IPS-20b (cell line): ENCODE results near the gene RAD18.

ENCODE experiments used
- H3K27ac ChIP-seq: one replicate; pipeline ENCODE4 v1.5.1; 2013; ENCODE audit warnings: low read length
- H3K27me3 ChIP-seq: 2 replicates; pipeline ENCODE4 v1.6.1; 2013; ENCODE audit warnings: mild to moderate bottlenecking, low read length, inconsistent platforms; ENCODE audit not compliant: insufficient read depth
- H3K36me3 ChIP-seq: 2 replicates; pipeline ENCODE4 v1.6.1; 2013; ENCODE audit warnings: low read depth, mild to moderate bottlenecking, inconsistent platforms, low read length, moderate library complexity; ENCODE audit not compliant: insufficient read depth
- H3K4me1 ChIP-seq: 2 replicates; pipeline ENCODE4 v1.6.1; 2013; ENCODE audit warnings: mild to moderate bottlenecking, control low read depth, inconsistent platforms, low read length, moderate library complexity; ENCODE audit not compliant: insufficient read depth
- H3K4me3 ChIP-seq: 2 replicates; pipeline ENCODE4 v1.5.1; 2013; ENCODE audit warnings: mild to moderate bottlenecking, low read length, inconsistent platforms
- H3K9ac ChIP-seq: 2 replicates; pipeline ENCODE4 v1.6.1; 2013; ENCODE audit warnings: low read depth, mild to moderate bottlenecking, inconsistent platforms, low read length, moderate library complexity
- H3K9me3 ChIP-seq: 2 replicates; pipeline ENCODE4 v1.6.1; 2013; ENCODE audit warnings: mild to moderate bottlenecking, low read depth, low read length, inconsistent platforms; ENCODE audit not compliant: insufficient read depth

Gene RAD18

DNA sequence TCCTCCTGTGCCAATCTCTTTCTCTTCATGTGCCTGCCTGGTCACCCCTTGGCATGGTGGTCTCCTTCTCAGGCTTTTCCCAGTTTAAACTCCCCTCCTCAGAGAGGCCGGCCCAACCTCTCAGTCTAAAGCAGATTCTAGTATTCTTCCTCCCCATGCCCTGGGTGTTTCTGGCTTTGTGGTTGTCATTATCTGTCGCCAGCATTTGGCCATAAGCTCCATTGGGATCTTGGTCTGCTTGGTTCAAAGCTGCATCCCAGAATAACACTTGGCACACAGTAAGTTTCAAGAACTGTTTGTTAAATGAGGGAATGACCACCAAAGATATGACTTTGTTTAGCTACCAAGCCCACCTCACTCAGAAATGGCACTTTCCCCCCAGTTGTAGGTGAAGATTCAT is 11.2 kb upstream of the RAD18 start:
- H3K9ac ChIP-seq: no peak overlapping the region
- no peak overlapping the region for H3K4me3 ChIP-seq
- H3K9me3 ChIP-seq: no peaks in the 10 kb centered on the region
- peaks cover 4% of the 10 kb centered on the region; the same call in 1 of the 2 replicates for H3K4me1 ChIP-seq
- no peaks in the 10 kb centered on the region for H3K36me3 ChIP-seq
- no peak overlapping the region for H3K27ac ChIP-seq
- peaks cover 15% of the 10 kb centered on the region for H3K27me3 ChIP-seq

DNA sequence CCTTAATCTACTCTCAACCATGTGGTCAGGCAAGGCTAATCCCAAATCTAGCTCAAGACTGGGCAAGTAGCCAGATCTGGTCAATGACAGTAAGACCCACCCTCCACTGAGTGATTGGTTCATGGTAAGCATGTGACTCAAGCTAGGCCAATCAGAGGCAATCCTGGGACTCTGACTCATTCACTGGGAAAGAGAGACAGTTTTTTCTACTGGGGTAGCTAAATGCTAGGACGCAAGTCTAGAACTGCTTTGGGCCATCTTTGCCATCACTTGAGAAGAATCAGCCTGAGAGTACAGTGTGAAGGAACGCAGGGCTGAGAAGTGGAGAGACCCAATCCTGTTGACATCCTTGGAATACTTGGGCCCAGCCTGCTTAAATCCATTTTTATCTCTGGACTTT is 9.4 kb upstream of the RAD18 start:
- Histone ChIP-seq H3K36me3 (no peaks in the 10 kb centered on the region), H3K4me3 (no peak overlapping the region), H3K4me1 (peaks cover 4% of the 10 kb centered on the region; the same call in 1 of the 2 replicates)

GRCh38 chr3:8970971-8971589 is 7.8 kb upstream of the RAD18 start:
- H3K4me1 ChIP-seq: peaks cover 4% of the 10 kb centered on the region; the same call in 1 of the 2 replicates
- no peak overlapping the region for H3K4me3 ChIP-seq

More for the DNA sequence above, 9.4 kb upstream of the RAD18 start:
- Histone ChIP-seq H3K9me3 (no peaks in the 10 kb centered on the region), H3K9ac (no peak overlapping the region), H3K27me3 (peaks cover 25% of the 10 kb centered on the region), H3K27ac (no peak overlapping the region)

DNA sequence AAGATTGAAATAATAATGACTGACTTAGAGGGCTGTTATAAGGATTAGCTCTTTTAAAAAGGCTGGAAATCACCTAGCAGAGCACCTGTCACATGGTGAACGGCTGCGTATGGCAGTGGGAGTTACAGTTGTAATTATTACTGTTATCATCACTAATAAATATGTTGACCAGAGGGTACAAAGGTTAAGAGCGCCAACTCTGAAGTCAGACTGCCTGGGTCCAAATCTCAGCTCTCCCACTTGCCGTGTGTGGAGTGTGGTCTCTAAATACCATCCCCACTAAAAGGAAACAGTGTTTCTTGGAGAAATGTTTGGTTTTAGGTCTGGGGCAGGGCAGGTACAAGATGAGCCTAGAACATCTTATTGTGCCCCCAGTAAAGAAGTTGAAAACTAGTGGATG is 6.0 kb upstream of the RAD18 start:
- Histone ChIP-seq H3K4me1 (peaks cover 7% of the 10 kb centered on the region), H3K9ac (no peak overlapping the region), H3K9me3 (no peaks in the 10 kb centered on the region)

More at GRCh38 chr3:8970971-8971589, 7.8 kb upstream of the RAD18 start:
- H3K27me3 ChIP-seq: peaks cover 25% of the 10 kb centered on the region
- H3K36me3 ChIP-seq: no peaks in the 10 kb centered on the region
- no peak overlapping the region for H3K9ac ChIP-seq
- H3K27ac ChIP-seq: no peak overlapping the region
- no peaks in the 10 kb centered on the region for H3K9me3 ChIP-seq

GRCh38 chr3:8968375-8968882 is 5.2 kb upstream of the RAD18 start:
- H3K9me3 ChIP-seq: no peaks in the 10 kb centered on the region
- peaks cover 25% of the 10 kb centered on the region for H3K27me3 ChIP-seq
- no peak overlapping the region for H3K27ac ChIP-seq
- H3K4me1 ChIP-seq: peaks cover 11% of the 10 kb centered on the region
- H3K36me3 ChIP-seq: no peaks in the 10 kb centered on the region
- H3K4me3 ChIP-seq: no peak overlapping the region
- no peak overlapping the region for H3K9ac ChIP-seq

More for the DNA sequence above, 6.0 kb upstream of the RAD18 start:
- Histone ChIP-seq H3K4me3 (no peak overlapping the region), H3K36me3 (no peaks in the 10 kb centered on the region), H3K27ac (no peak overlapping the region), H3K27me3 (peaks cover 25% of the 10 kb centered on the region)

DNA sequence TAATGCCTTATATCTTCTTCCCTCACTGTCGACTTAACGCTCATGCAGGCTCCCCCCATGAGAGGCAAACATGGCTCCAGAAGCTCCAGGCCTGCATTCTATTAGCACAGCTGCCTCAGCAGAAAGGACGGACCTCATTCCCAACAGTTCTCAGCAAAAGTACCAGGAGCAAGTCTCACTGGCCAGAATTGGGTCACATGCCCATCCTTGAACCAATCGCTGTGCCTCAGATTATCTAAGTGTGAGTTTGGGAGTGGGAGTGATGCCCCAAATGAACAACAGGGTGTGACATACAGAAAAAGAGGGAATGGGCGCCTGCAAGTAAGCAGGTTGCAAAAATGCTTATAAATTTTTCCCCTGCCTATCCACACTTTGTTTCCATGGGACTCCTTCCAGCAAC is 4.3 kb upstream of the RAD18 start:
- no peaks in the 10 kb centered on the region for H3K9me3 ChIP-seq
- H3K9ac ChIP-seq: no peak overlapping the region
- peaks cover 11% of the 10 kb centered on the region for H3K4me1 ChIP-seq
- H3K27ac ChIP-seq: no peak overlapping the region
- H3K27me3 ChIP-seq: peaks cover 25% of the 10 kb centered on the region
- H3K36me3 ChIP-seq: no peaks in the 10 kb centered on the region
- H3K4me3 ChIP-seq: no peak overlapping the region

DNA sequence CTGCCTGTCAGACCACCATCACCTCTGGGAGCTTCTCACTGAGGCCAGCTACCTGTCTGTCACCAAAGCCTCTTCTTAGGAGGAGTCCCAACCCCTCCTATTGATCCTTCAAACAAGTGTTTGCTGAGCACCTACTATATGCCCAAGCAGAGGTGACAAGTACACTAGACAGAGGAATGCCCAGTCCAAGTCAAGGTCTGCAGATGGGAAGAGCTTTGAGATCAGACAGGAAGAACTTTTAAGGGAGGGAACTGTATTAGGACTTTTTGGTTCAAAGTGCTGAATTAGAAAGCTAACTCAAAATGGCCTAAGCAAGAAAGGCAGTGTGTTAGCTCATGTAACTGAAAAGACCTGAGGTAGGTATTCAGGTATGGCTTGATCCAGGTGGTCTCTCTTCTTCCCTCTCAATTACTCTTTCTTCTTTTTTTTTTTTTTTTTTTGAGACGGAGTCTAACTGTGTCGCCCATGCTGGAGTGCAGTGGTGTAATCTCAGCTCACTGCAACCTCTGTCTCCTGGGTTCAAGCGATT is 3.6 kb upstream of the RAD18 start:
- no peaks in the 10 kb centered on the region for H3K36me3 ChIP-seq
- peaks cover 25% of the 10 kb centered on the region for H3K27me3 ChIP-seq
- no peaks in the 10 kb centered on the region for H3K9me3 ChIP-seq
- H3K4me3 ChIP-seq: no peak overlapping the region
- peaks cover 15% of the 10 kb centered on the region for H3K4me1 ChIP-seq
- no peak overlapping the region for H3K9ac ChIP-seq
- H3K27ac ChIP-seq: no peak overlapping the region

DNA sequence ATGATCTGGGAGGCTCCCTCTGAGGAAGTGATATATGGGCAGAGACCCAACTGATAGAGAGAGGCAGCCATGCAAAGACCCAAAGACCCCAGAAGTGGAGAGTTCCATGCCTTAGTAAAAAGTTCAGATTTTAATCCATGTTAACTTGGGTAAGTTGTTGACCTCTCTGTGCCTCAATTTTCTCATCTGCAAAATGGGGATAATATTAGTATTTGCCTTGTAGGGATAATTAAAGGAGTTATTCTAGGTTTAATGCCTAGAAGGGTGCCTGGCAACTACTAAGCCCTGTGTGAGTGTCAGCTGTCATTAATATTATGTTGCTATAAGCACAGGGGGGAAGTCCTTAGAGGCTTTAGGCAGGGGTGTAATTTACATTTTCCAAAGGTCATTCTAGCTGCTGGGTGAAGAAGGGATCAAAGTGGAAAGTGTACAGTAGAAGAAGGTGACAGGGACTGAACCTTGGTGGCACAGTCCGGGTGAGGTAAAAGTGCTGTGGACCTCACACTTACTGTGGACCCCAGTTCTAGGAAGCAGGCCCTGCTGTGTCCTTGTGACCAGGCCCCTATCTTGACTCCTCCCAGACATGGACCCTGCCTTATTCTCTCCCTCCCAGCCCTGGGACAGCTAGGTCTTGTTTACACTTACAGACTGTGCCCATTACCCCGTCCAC is 3.0 kb upstream of the RAD18 start:
- H3K36me3 ChIP-seq: no peaks in the 10 kb centered on the region
- H3K27me3 ChIP-seq: peaks cover 20% of the 10 kb centered on the region
- no peak overlapping the region for H3K9ac ChIP-seq
- H3K4me1 ChIP-seq: peaks cover 15% of the 10 kb centered on the region
- no peak overlapping the region for H3K27ac ChIP-seq
- H3K4me3 ChIP-seq: no peak overlapping the region
- no peaks in the 10 kb centered on the region for H3K9me3 ChIP-seq

DNA sequence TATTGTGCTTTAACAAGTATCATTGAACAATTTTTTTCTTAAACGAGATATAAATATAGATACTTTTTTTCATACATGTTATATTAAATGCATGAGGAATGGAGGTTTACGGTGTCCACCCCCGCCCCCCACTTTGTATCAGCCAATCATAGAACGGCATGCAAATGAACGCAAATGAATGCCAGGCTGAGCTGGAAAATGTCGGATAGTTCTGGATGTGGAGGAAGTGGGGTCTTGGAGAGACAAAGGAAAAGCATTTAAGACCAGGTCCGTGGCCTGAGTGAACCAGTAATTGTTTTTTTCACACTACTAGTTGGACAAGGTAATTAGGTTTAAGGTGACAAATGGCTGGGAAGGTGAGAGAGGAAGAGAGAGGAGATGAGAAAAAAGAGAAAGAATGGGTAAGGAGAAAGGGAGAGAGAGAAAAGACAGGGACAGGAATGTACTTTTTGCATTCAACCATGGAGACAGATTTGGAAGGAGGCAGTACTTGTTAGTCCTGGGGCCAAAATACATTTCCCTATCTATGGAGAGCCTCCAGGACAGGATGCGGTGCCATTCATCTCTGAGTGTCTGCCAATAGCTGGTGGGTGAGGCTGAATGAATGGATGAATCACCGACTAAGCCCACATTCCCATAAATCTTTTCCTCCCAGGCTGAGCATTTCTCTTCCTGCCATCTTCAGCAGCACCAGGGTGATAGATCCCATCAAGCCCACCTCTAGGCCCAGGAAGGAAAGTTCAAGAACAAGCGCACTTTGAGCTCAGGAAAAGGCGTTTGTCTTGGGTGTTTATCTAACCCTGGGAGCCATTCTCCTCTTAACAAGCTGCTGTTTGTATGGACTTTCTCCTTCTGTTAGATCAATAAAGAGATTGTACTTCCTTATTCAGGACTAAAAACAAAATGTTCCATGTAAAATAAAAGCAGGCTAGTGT is 1.4 kb upstream of the RAD18 start:
- peak overlapping the region; percentile 19; the same call in 1 of the 2 replicates for H3K9ac ChIP-seq
- peaks cover 13% of the 10 kb centered on the region for H3K27me3 ChIP-seq
- peaks cover 15% of the 10 kb centered on the region for H3K4me1 ChIP-seq
- peak overlapping the region; percentile 27; the same call in 1 of the 2 replicates for H3K4me3 ChIP-seq
- no peak overlapping the region for H3K27ac ChIP-seq
- H3K9me3 ChIP-seq: no peaks in the 10 kb centered on the region
- 0 out of 2 replicates have a peak, but pooled peaks cover 7% of the 10 kb centered on the region for H3K36me3 ChIP-seq

- Histone ChIP-seq H3K36me3 (peaks cover 30% of the 10 kb centered on the region; the same call in 1 of the 2 replicates), H3K4me3 (peak overlapping the region; percentile 99), H3K27me3 (no peaks in the 10 kb centered on the region), H3K4me1 (peaks cover 15% of the 10 kb centered on the region), H3K9ac (peak overlapping the region; percentile 88), H3K27ac (no peak overlapping the region), H3K9me3 (no peaks in the 10 kb centered on the region)
Observed at GRCh38 chr3:8962226-8962861, 928 bp downstream of the RAD18 start.

DNA sequence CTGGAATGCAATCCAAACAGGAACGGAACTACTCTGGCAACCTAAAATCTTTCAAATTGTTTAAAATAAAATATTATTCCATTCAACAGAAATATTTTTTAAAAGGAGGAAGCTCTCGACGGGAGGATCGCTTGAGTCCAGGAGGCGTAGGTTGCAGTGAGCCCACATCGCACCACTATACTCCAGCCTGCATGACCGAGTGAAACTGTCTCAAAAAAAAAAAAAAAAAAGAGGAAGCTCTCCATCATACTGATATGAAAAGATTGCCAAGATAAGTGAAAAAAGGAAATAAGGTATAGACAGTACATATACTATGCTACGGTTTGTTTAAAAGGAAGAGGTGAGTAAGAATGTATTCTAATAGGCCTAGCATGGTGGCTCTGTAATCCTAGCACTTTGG is 3.6 kb downstream of the RAD18 start:
- Histone ChIP-seq H3K36me3 (peaks cover 44% of the 10 kb centered on the region; the same call in 1 of the 2 replicates), H3K9me3 (no peaks in the 10 kb centered on the region), H3K27ac (no peak overlapping the region), H3K27me3 (no peaks in the 10 kb centered on the region), H3K9ac (no peak overlapping the region), H3K4me1 (peaks cover 9% of the 10 kb centered on the region), H3K4me3 (no peak overlapping the region)
